Keratinocyte (primary cell): ENCODE data around the gene ATXN2. TPM values are rescaled to one million over a fixed set of nuclear protein-coding genes. Genes with fewer than 3 reads are reported as not detected.

Experiments used
- DNase-seq: peaks from one replicate; pipeline ENCODE4 v3.0.0-alpha.2; 2011; ENCODE audit warnings: low read depth, missing footprints, low spot score
- FAIRE-seq: peaks from 2 replicates; lab custom pipeline; 2011; peaks lifted over from hg19 to GRCh38; lab: Jason Lieb, UNC
- H2AFZ ChIP-seq: 2 replicates; pipeline ENCODE4 v1.6.0; 2012; ENCODE audit warnings: low read length, control low read depth, inconsistent platforms; ENCODE audit not compliant: control insufficient read depth
- H3K27ac ChIP-seq: 2 replicates; pipeline ENCODE4 v1.5.1; 2011; ENCODE audit warnings: low read length; ENCODE audit not compliant: control insufficient read depth, insufficient read depth
- H3K27me3 ChIP-seq: 3 replicates; pipeline ENCODE4 v1.6.0; 2011; ENCODE audit warnings: low read length; ENCODE audit not compliant: control insufficient read depth, insufficient read depth; ENCODE audit errors: extremely low read depth
- H3K36me3 ChIP-seq, 2 experiments: 2 replicates in 1 of 2; 3 replicates in 1 of 2; pipeline ENCODE4 v1.5.1; 2011; ENCODE audit warnings: low read length in 2 of 2, mild to moderate bottlenecking in 1 of 2; ENCODE audit not compliant: control insufficient read depth in 2 of 2, insufficient read depth in 2 of 2; ENCODE audit errors: extremely low read depth in 1 of 2
- H3K4me1 ChIP-seq: 3 replicates; pipeline ENCODE4 v1.5.1; 2011; ENCODE audit warnings: low read length; ENCODE audit not compliant: control insufficient read depth, insufficient read depth; ENCODE audit errors: extremely low read depth
- H3K4me2 ChIP-seq: 3 replicates; pipeline ENCODE4 v1.6.0; 2011; ENCODE audit warnings: low read depth, low read length; ENCODE audit not compliant: control insufficient read depth, insufficient read depth; ENCODE audit errors: extremely low read depth
- H3K4me3 ChIP-seq, 3 experiments: fragments of 200-600 bp in 1 of 3; sonication (generic) in 1 of 3; 2 replicates in 2 of 3; 3 replicates in 1 of 3; pipeline ENCODE4 v1.5.1; 2011 to 2016; ENCODE audit warnings: low read length in 3 of 3, mild to moderate bottlenecking in 3 of 3, control low read depth in 2 of 3, inconsistent platforms in 1 of 3, low read depth in 1 of 3, mixed read lengths in 1 of 3, mixed run types in 1 of 3, moderate library complexity in 1 of 3; ENCODE audit not compliant: control insufficient read depth in 2 of 3, insufficient read depth in 2 of 3; ENCODE audit errors: extremely low read depth in 1 of 3
- H3K79me2 ChIP-seq: 2 replicates; pipeline ENCODE4 v1.6.0; 2012; ENCODE audit warnings: low read length; ENCODE audit not compliant: control insufficient read depth, insufficient read depth
- H3K9ac ChIP-seq: 3 replicates; pipeline ENCODE4 v1.6.0; 2011; ENCODE audit warnings: low read length; ENCODE audit not compliant: control insufficient read depth, insufficient read depth; ENCODE audit errors: extremely low read depth
- H3K9me1 ChIP-seq: 3 replicates; pipeline ENCODE4 v1.6.0; 2011; ENCODE audit warnings: low read length; ENCODE audit not compliant: control insufficient read depth, insufficient read depth; ENCODE audit errors: extremely low read depth
- H3K9me3 ChIP-seq: 2 replicates; pipeline ENCODE4 v1.5.1; 2012; ENCODE audit warnings: low read depth, low read length; ENCODE audit not compliant: control insufficient read depth
- H4K20me1 ChIP-seq: 3 replicates; pipeline ENCODE4 v1.6.0; 2011; ENCODE audit warnings: low read length; ENCODE audit not compliant: control insufficient read depth, insufficient read depth; ENCODE audit errors: extremely low read depth
- CTCF ChIP-seq, 3 experiments: IDR thresholded peaks in 1 of 3; conservative IDR thresholded peaks in 1 of 3; optimal IDR thresholded peaks in 1 of 3; 2 replicates in 2 of 3; 3 replicates in 1 of 3; pipeline versions ENCODE3 to v1.5.1; 2011; ENCODE audit warnings: low read length in 3 of 3, mild to moderate bottlenecking in 3 of 3, moderate library complexity in 2 of 3, control low read depth in 1 of 3, inconsistent platforms in 1 of 3; ENCODE audit not compliant: insufficient read depth in 2 of 3; ENCODE audit errors: extremely low read depth in 1 of 3
- EZH2 ChIP-seq: IDR thresholded peaks from one replicate; pipeline ENCODE4 v1.6.1; 2012; ENCODE audit warnings: inconsistent platforms, mild to moderate bottlenecking, low read length, moderate library complexity
- dilution Hi-C: fragments of 300-500 bp; cut with MboI; formaldehyde crosslinking; loops from one replicate; pipeline ENCODE4 v1.7.0; 2020; ENCODE audit warnings: low sequenced_read_pairs; ENCODE audit not compliant: extremely low pct_ligation_motif_present
- polyA plus RNA-seq, 5 experiments: library from polyadenylated mRNA; depleted of rRNA in 3 of 5; stranded (reverse) in 3 of 5; stranded (forward) in 1 of 5; unstranded in 1 of 5; fragments of >200 nt; gene quantifications; 1 replicate in 1 of 5; 2 replicates in 3 of 5; 3 replicates in 1 of 5; pipeline versions ENCODE4 v1.2.1 to v1.2.3, GENCODE V29; 2011 to 2012; ENCODE audit warnings: missing spikeins in 2 of 5, low read depth in 1 of 5, low replicate concordance in 1 of 5

Gene ATXN2
- polyA plus RNA-seq, 1 donor (not counting 4 experiments of a cell fraction or from before 2014, with no cell fraction given): 19.6 TPM

GRCh38 chr12:111428081-111428727, 170.9 kb downstream of the ATXN2 start:
- H3K27ac ChIP-seq: no peak overlapping the region
- no peak overlapping the region for H3K9ac ChIP-seq
- TF ChIP-seq EZH2 (no peak), CTCF (optimal IDR thresholded peaks at IDR 0.05 in 1 of 3, IDR thresholded peaks at IDR 0.05 in 1 of 3, conservative IDR thresholded peaks at IDR 0.05 in 1 of 3; ENCODE audit: extremely low read depth in 1 of 3, insufficient read depth in 2 of 3, low read length in 3 of 3) (no peak)
- H3K4me3 ChIP-seq: no peak overlapping the region
- H3K4me1 ChIP-seq: peaks cover 24% of the 10 kb centered on the region
- no peaks in the 10 kb centered on the region for H3K27me3 ChIP-seq
- H3K79me2 ChIP-seq: peaks cover 30% of the 10 kb centered on the region
- dilution Hi-C loops: no loop called here
- DNase-seq (no peak), FAIRE-seq (no peak)
- peaks cover 0 to 4% of the 10 kb centered on the region in 2 experiments for H3K36me3 ChIP-seq
- H3K9me1 ChIP-seq: peaks cover 2% of the 10 kb centered on the region
- H2AFZ ChIP-seq: no peak overlapping the region
- H3K4me2 ChIP-seq: no peak overlapping the region
- no peaks in the 10 kb centered on the region for H4K20me1 ChIP-seq
- no peaks in the 10 kb centered on the region for H3K9me3 ChIP-seq

- dilution Hi-C loops: no loop called here
- peaks cover 0 to 4% of the 10 kb centered on the region in 2 experiments for H3K36me3 ChIP-seq
- H3K27me3 ChIP-seq: no peaks in the 10 kb centered on the region
- no peak for FAIRE-seq
- peaks cover 2% of the 10 kb centered on the region for H3K9me1 ChIP-seq
- no peak overlapping the region for H2AFZ ChIP-seq
- H3K4me1 ChIP-seq: peaks cover 24% of the 10 kb centered on the region
- no peak for TF ChIP-seq EZH2
- TF ChIP-seq CTCF (optimal IDR thresholded peaks at IDR 0.05 in 1 of 3, IDR thresholded peaks at IDR 0.05 in 1 of 3, conservative IDR thresholded peaks at IDR 0.05 in 1 of 3; ENCODE audit: extremely low read depth in 1 of 3, insufficient read depth in 2 of 3, low read length in 3 of 3): no peak
- H3K27ac ChIP-seq: no peak overlapping the region
- no peaks in the 10 kb centered on the region for H3K9me3 ChIP-seq
- H3K4me2 ChIP-seq: no peak overlapping the region
- H4K20me1 ChIP-seq: no peaks in the 10 kb centered on the region
- H3K4me3 ChIP-seq: no peak overlapping the region
- DNase-seq: no peak
- peaks cover 29% of the 10 kb centered on the region for H3K79me2 ChIP-seq
- no peak overlapping the region for H3K9ac ChIP-seq
These were observed 171.6 kb downstream of the ATXN2 start for GRCh38 chr12:111427417-111428074.
